Measurements from ENCODE around the gene GRM7. TPM values are rescaled to one million over a fixed set of nuclear protein-coding genes. Genes with fewer than 3 reads are reported as not detected.

Gene GRM7
- total and polyA plus RNA-seq, 9 donors: 0.18 to 0.85 (median 0.26) TPM; not detected in 3

- no peaks in the 10 kb centered on the region for H3K36me3 ChIP-seq
- H3K9me3 ChIP-seq: no peaks in the 10 kb centered on the region
- intact Hi-C loops (cut with DNase I): no loop called here
- TF ChIP-seq POLR2A (IDR thresholded peaks at IDR 0.05) (no peak), EP300 (IDR thresholded peaks at IDR 0.05) (no peak), CTCF (IDR thresholded peaks at IDR 0.05) (no peak)
- H3K4me1 ChIP-seq (ENCODE audit: insufficient read depth): no peaks in the 10 kb centered on the region
- no peak for DNase-seq
- WGBS, 3 donors: 83 to 88% (median 87%) methylated on average over 4 of the region's 4 CpGs
- H3K4me3 ChIP-seq: no peak overlapping the region
- no peak overlapping the region for H3K27ac ChIP-seq
- H3K27me3 ChIP-seq: no peaks in the 10 kb centered on the region
Observed at GRCh38 chr3:7439101-7439680, 578.3 kb downstream of the GRM7 start.

GRCh38 chr3:7444886-7445285 is 584.0 kb downstream of the GRM7 start:
- Histone ChIP-seq H3K4me1 (ENCODE audit: insufficient read depth) (no peaks in the 10 kb centered on the region), H3K27me3 (no peaks in the 10 kb centered on the region), H3K36me3 (no peaks in the 10 kb centered on the region), H3K27ac (no peak overlapping the region), H3K4me3 (no peak overlapping the region), H3K9me3 (no peaks in the 10 kb centered on the region)
- no peak for TF ChIP-seq POLR2A (IDR thresholded peaks at IDR 0.05)
- TF ChIP-seq CTCF (IDR thresholded peaks at IDR 0.05): no peak
- no peak for TF ChIP-seq EP300 (IDR thresholded peaks at IDR 0.05)
- intact Hi-C loops (cut with DNase I): no loop called here
- DNase-seq: no peak
- WGBS, 3 donors: 85 to 90% (median 88%) methylated on average over 4 of the region's 4 CpGs

GRCh38 chr3:7445331-7445730 is 584.4 kb downstream of the GRM7 start:
- H3K27me3 ChIP-seq: no peaks in the 10 kb centered on the region
- TF ChIP-seq EP300 (IDR thresholded peaks at IDR 0.05): no peak
- TF ChIP-seq CTCF (IDR thresholded peaks at IDR 0.05): no peak
- H3K9me3 ChIP-seq: no peaks in the 10 kb centered on the region
- WGBS, 3 donors: 77 to 84% (median 82%) methylated on average over 5 of the region's 5 CpGs
- no peak for DNase-seq
- no peaks in the 10 kb centered on the region for H3K4me1 ChIP-seq (ENCODE audit: insufficient read depth)
- no peaks in the 10 kb centered on the region for H3K36me3 ChIP-seq
- H3K4me3 ChIP-seq: no peak overlapping the region
- intact Hi-C loops (cut with DNase I): no loop called here
- H3K27ac ChIP-seq: no peak overlapping the region

- H3K27ac ChIP-seq: no peak overlapping the region
- intact Hi-C loops (cut with DNase I): no loop called here
- 79 to 81% (median 80%) methylated on average over 6 of the region's 6 CpGs for WGBS, 3 donors
- no peaks in the 10 kb centered on the region for H3K27me3 ChIP-seq
- H3K4me1 ChIP-seq (ENCODE audit: insufficient read depth): no peaks in the 10 kb centered on the region
- no peak overlapping the region for H3K4me3 ChIP-seq
- no peaks in the 10 kb centered on the region for H3K36me3 ChIP-seq
- no peak for DNase-seq
- no peaks in the 10 kb centered on the region for H3K9me3 ChIP-seq
- TF ChIP-seq CTCF (IDR thresholded peaks at IDR 0.05) (no peak), EP300 (IDR thresholded peaks at IDR 0.05) (no peak), POLR2A (IDR thresholded peaks at IDR 0.05) (no peak)
Observed at GRCh38 chr3:7447197-7447769, 586.4 kb downstream of the GRM7 start.
